ENCODE data around the gene SMYD3.

Gene SMYD3

DNA sequence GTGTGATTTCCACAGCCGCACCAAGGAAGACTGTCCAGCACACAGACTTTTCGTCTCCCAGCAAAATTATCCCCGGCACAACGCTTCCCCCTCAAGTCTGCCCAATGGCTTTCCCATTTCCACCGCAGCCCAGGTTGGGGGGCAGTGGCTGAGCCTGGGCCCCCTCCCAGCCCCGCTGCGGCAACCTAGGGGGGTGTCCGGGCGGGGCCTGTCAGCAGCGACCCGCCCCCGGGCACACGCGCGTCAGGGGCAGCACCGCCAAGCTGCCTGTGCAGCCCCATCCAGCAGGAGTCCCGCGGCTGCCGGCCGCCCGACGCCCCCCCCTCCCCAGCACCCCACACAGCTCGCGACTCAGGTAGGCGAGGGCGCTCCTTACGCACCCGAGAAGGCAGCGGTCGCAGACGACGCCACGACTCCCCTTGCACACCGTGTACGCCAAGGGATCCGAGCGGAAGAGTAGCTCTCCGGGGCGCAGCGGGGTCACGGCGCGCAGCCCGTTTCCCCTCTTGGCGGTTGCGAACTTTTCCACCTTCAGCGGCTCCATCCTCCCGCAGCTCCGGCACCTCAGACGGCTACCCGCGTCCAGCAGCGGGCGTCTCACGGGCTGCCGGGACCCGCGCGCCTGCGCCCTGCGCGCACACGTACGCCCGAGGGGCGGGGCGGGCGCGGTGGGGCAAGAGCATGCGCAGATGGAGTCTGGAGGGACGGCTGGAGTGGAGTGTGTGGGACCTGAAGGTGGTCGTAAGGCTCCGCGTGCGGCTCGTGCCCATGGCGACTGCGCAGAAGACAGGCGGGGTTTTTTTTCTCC, at the start of gene SMYD3:
Gene SMYD3 (minus strand): TSS at position 606 of the 808 bp plus-strand sequence.
- TF ChIP-seq, protein P1, sequence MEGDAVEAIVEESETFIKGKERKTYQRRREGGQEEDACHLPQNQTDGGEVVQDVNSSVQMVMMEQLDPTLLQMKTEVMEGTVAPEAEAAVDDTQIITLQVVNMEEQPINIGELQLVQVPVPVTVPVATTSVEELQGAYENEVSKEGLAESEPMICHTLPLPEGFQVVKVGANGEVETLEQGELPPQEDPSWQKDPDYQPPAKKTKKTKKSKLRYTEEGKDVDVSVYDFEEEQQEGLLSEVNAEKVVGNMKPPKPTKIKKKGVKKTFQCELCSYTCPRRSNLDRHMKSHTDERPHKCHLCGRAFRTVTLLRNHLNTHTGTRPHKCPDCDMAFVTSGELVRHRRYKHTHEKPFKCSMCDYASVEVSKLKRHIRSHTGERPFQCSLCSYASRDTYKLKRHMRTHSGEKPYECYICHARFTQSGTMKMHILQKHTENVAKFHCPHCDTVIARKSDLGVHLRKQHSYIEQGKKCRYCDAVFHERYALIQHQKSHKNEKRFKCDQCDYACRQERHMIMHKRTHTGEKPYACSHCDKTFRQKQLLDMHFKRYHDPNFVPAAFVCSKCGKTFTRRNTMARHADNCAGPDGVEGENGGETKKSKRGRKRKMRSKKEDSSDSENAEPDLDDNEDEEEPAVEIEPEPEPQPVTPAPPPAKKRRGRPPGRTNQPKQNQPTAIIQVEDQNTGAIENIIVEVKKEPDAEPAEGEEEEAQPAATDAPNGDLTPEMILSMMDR (IDR thresholded peaks at IDR 0.05; ENCODE audit: insufficient read depth, low read depth, low read length, missing control alignments) = no peak
- DNase-seq (ENCODE audit: low read depth) = peak; percentile 88
- H3K4me3 ChIP-seq (ENCODE audit: low read depth, low read length) = peak within 1 kb of the TSS; percentile 80

DNA sequence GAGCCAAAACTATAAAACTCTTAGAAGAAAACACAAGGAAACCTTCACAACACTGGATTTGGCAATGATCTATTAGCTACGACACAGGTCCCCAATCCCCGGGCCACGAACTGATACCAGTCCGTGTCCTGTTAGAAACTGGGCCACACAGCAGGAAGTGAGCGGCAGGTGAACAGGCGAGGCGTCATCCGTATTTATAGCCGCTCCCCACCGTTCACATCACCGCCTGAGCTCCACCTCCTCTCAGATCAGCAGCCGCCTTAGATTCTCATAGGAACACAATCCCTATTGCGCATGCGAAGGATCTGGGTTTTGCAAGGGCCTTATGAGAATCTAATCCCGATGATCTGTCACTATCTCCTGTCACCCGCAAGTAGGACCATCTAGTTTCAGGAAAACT, 47.1 kb upstream of the SMYD3 start:
- TF ChIP-seq, protein P1 (IDR thresholded peaks at IDR 0.05; ENCODE audit: insufficient read depth, low read depth, low read length, missing control alignments) = no peak
- no peak for DNase-seq (ENCODE audit: low read depth)
- no peak overlapping the region for H3K4me3 ChIP-seq (ENCODE audit: low read depth, low read length)

DNA sequence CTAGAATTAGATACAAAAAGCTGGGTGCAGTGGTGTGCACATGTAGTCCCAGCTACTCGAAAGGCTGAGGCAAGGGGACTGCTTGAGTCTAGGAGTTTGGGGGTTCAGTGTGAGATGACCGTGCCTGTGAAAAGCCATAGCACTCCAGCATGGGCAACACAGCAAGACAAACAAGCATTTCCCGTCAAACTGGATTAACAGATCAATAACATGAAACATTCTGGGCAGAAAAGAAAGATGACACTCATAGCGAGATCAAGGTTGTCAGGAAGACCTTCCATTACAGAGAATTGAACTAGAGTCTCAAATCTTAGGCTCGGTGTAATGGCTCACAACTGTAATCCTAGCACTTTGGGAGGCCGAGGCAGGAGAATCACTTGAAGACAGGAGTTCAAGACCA, 45.0 kb upstream of the SMYD3 start:
- no peak overlapping the region for H3K4me3 ChIP-seq (ENCODE audit: low read depth, low read length)
- DNase-seq (ENCODE audit: low read depth) = no peak
- TF ChIP-seq, protein P1 (IDR thresholded peaks at IDR 0.05; ENCODE audit: insufficient read depth, low read depth, low read length, missing control alignments) = no peak

DNA sequence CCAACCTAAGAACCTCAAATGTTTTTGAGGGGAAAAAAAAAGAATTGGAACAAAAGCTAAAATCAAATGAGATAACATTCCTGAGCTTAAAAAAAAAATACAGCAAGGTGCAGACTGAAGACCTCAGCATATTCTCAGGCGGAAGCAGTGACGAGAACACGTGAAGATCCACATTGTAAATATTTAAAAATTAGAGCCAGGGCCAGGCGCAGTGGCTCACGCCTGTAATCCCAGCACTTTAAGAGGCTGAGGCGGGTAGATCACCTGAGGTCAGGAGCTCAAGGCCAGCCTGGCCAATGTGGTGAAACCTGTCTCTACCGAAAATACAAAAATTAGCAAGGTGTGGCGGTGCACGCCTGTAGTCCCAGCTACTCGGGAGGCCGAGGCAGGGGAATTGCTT, 43.3 kb upstream of the SMYD3 start:
- TF ChIP-seq, protein P1 (IDR thresholded peaks at IDR 0.05; ENCODE audit: insufficient read depth, low read depth, low read length, missing control alignments) = no peak
- H3K4me3 ChIP-seq (ENCODE audit: low read depth, low read length) = no peak overlapping the region
- DNase-seq (ENCODE audit: low read depth) = no peak

DNA sequence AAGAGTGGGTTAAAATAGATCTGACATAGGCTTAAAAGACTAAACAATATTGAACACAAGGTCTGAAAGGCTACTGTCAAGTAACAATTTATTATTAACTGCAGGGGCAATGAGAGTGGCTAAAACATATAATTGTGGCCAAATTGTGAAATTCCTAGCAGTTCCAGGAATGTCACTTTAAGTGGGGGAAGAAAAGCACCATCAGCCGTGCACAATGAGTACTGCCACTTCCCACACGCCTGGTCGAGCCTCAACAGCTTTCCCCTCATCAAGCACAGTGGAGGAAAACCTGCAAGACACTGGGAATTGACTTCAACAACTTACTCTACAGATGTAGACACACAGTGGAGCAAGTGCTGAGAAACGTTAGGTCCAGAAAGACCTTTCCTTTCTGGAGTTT, 42.6 kb upstream of the SMYD3 start:
- TF ChIP-seq, protein P1 (IDR thresholded peaks at IDR 0.05; ENCODE audit: insufficient read depth, low read depth, low read length, missing control alignments) = no peak
- H3K4me3 ChIP-seq (ENCODE audit: low read depth, low read length) = no peak overlapping the region
- no peak for DNase-seq (ENCODE audit: low read depth)

DNA sequence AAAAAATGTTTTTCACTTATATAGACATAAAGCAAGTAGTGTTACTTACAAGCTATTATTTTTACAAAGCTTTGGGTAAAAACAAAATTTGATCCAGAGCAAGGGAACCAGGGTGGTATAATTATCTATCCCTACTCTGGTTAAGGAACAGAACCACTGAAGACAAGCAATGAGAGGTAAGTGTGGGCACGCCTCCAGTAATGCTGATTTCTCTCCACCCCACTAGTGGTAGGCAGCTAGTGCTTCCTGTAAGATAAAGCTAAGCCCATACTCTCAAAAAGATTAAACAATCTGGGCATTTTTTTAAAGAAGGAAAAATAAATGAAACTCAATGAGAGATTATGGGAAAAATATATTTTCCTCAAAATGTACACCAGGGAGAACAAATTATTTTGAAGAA, 36.9 kb upstream of the SMYD3 start:
- no peak for DNase-seq (ENCODE audit: low read depth)
- TF ChIP-seq, protein P1 (IDR thresholded peaks at IDR 0.05; ENCODE audit: insufficient read depth, low read depth, low read length, missing control alignments) = no peak
- no peak overlapping the region for H3K4me3 ChIP-seq (ENCODE audit: low read depth, low read length)
